Heart left ventricle (tissue), 16 donors: ENCODE measurements around the gene NCOA1. TPM values are rescaled to one million over a fixed set of nuclear protein-coding genes. Genes with fewer than 3 reads are reported as not detected.

Experiments used
- ATAC-seq, 4 donors: fragments of 200-7000 bp; cut with Tn5 transposase; one replicate each; pipeline ENCODE4 v1.9.1; 2020 to 2022; ENCODE audit warnings: moderate library complexity in 4 of 4, mild to moderate bottlenecking in 3 of 4, moderate number of reproducible peaks in 1 of 4
- DNase-seq, 5 donors: peaks; one replicate each; pipeline ENCODE4 v3.0.0-alpha.2; 2020
- H3K27ac ChIP-seq, 12 donors: fragments of 200-600 bp; sonication (generic) in 4 of 12; one replicate each; pipeline versions ENCODE4 v1.5.0 to v1.8.0; 2016 to 2022; ENCODE audit warnings: mild to moderate bottlenecking in 2 of 12
- H3K27me3 ChIP-seq, 9 donors: fragments of 200-600 bp; sonication (generic) in 2 of 9; one replicate each; pipeline versions ENCODE4 v1.5.1 to v1.8.0; 2016 to 2022; ENCODE audit warnings: mild to moderate bottlenecking in 3 of 9
- H3K36me3 ChIP-seq, 9 donors: fragments of 200-600 bp; sonication (generic) in 2 of 9; one replicate each; pipeline versions ENCODE4 v1.5.0 to v1.8.0; 2018 to 2022; ENCODE audit warnings: mild to moderate bottlenecking in 2 of 9
- H3K4me1 ChIP-seq, 12 donors: fragments of 200-600 bp; sonication (generic) in 4 of 12; one replicate each; pipeline versions ENCODE4 v1.5.0 to v1.8.0; 2016 to 2022; ENCODE audit warnings: mild to moderate bottlenecking in 3 of 12
- H3K4me3 ChIP-seq, 12 donors: fragments of 200-600 bp; sonication (generic) in 4 of 12; one replicate each; pipeline versions ENCODE4 v1.5.0 to v1.8.0; 2017 to 2022; ENCODE audit warnings: mild to moderate bottlenecking in 9 of 12, moderate library complexity in 4 of 12
- H3K9me3 ChIP-seq, 12 donors: fragments of 200-600 bp; sonication (generic) in 4 of 12; one replicate each; pipeline versions ENCODE4 v1.5.0 to v1.8.0; 2016 to 2022; ENCODE audit warnings: mild to moderate bottlenecking in 1 of 12
- CTCF ChIP-seq, 12 donors: fragments of 200-600 bp; sonication (generic) in 4 of 12; IDR thresholded peaks; one replicate each; pipeline versions ENCODE4 v1.5.0 to v1.8.0; 2018 to 2022; ENCODE audit warnings: antibody characterized with exemption in 12 of 12, mild to moderate bottlenecking in 5 of 12
- POLR2A ChIP-seq, 2 donors: fragments of 450-650 bp; IDR thresholded peaks; one replicate each; pipeline ENCODE4 v1.6.1; 2017; ENCODE audit warnings: antibody characterized with exemption in 2 of 2, mild to moderate bottlenecking in 2 of 2, moderate library complexity in 2 of 2
- WGBS, 4 donors: extraction: QIAGEN DNeasy Blood & Tissue Kit in 2 of 4; methylation state at CpG; one replicate each; pipeline versions ENCODE4 v1.1.5 to v1.1.7; 2013 to 2018; 5-methylcytosine and 5-hydroxymethylcytosine counted together
- intact Hi-C, 10 donors: fragments of 100-400 bp; cut with DNase I; formaldehyde crosslinking; loops; one replicate each; pipeline versions ENCODE4 v1.11.1 to v1.14.2; 2022
- polyA plus RNA-seq, 2 donors: library from polyadenylated mRNA; stranded (reverse); fragments of 200-250 nt; gene quantifications; one replicate each; pipeline ENCODE4 v1.2.3, GENCODE V29; 2013
- total RNA-seq, 9 donors: library from RNA; depleted of rRNA in 2 of 9; stranded (reverse); fragments of >200 nt in 2 of 9; fragmentation: NEBNext Ultra II Directional in 3 of 9; extraction: Animal tissue kit (Norgen Biotek cat#: 25700) in 3 of 9; gene quantifications; one replicate each; pipeline versions ENCODE4 v1.1.0 to v1.2.4, GENCODE V29; 2016 to 2023
- donor health status: ischemic (EF 13 %, LVEDD 7.1; RV severe dilation, severe dysfunction).
- donor health status: healthy with polysubstance abuse.
- donor health status: DM: no; HTN: yes; CAD: no.
- donor health status: DM: no; HTN: no; CAD: no.
- donor health status: ischemic (EF 25% LVEDD 6.9; RV normal size, moderate dysfunction).
- donor health status: ischemic (EF 25% LVEDD 5.7; RV mildly dilated, moderate dysfunction).
- donor health status: healthy.
- donor health status: DM: yes; HTN: yes; CAD: no.
- donor health status: ischemic (EF 35%, LVEDD 5.7; RV mildly dilated, moderate dysfunction).
- donor health status: nonischemic (EF 11% LVEDD 7.7; RV severe dilation, severe dysfunction).
- donor health status: DM: yes; HTN: yes; CAD: no.
- donor health status: PGD.
- donor health status: ischemic (EF 29% LVEDD 5.4; RV normal size, mild dysfunction).
- donor health status: nonischemic (EF 23%, LVEDD 6.1; RV moderate dilation, normal function).

Gene NCOA1
- total and polyA plus RNA-seq, 11 donors, result 8.5 to 42.3 (median 32.4) TPM

- DNase-seq (no peak), ATAC-seq (peak in 2 of 4 donors; percentile 36 to 41)
- TF ChIP-seq CTCF (IDR thresholded peaks at IDR 0.05) (no peak), POLR2A (IDR thresholded peaks at IDR 0.05) (no peak)
- Histone ChIP-seq H3K9me3 (no peaks in the 10 kb centered on the region), H3K27me3 (no peaks in the 10 kb centered on the region), H3K4me1 (peaks cover 0 to 63% (median 22%) of the 10 kb centered on the region in 12 donors), H3K27ac (no peak overlapping the region), H3K4me3 (no peak overlapping the region), H3K36me3 (no peaks in the 10 kb centered on the region)
- 65 to 70% (median 69%) methylated on average over 2 of the region's 2 CpGs for WGBS, 4 donors
- intact Hi-C loops, result no loop called here
These were observed 129.9 kb downstream of the NCOA1 start for GRCh38 chr2:24620936-24621335.

GRCh38 chr2:24621779-24622538 is 130.9 kb downstream of the NCOA1 start:
- Histone ChIP-seq H3K27me3 (no peaks in the 10 kb centered on the region), H3K36me3 (no peaks in the 10 kb centered on the region), H3K27ac (no peak overlapping the region), H3K4me3 (no peak overlapping the region), H3K9me3 (no peaks in the 10 kb centered on the region), H3K4me1 (peaks cover 0 to 58% (median 17%) of the 10 kb centered on the region in 12 donors)
- intact Hi-C loops, result no loop called here
- DNase-seq (no peak), ATAC-seq (no peak)
- 61 to 90% (median 73%) methylated on average over 3 of the region's 3 CpGs for WGBS, 4 donors
- no peak for TF ChIP-seq POLR2A (IDR thresholded peaks at IDR 0.05)
- no peak for TF ChIP-seq CTCF (IDR thresholded peaks at IDR 0.05)

GRCh38 chr2:24623535-24623934 is 132.5 kb downstream of the NCOA1 start:
- Histone ChIP-seq H3K4me3 (no peak overlapping the region), H3K9me3 (no peaks in the 10 kb centered on the region), H3K27me3 (no peaks in the 10 kb centered on the region), H3K36me3 (no peaks in the 10 kb centered on the region), H3K4me1 (peaks cover 0 to 42% (median 4%) of the 10 kb centered on the region in 12 donors), H3K27ac (no peak overlapping the region)
- 89 to 98% (median 97%) methylated on average over 4 of the region's 4 CpGs for WGBS, 4 donors
- TF ChIP-seq CTCF (IDR thresholded peaks at IDR 0.05), result no peak
- no peak for TF ChIP-seq POLR2A (IDR thresholded peaks at IDR 0.05)
- DNase-seq (no peak), ATAC-seq (no peak)
- intact Hi-C loops, result no loop called here

- ATAC-seq (no peak), DNase-seq (no peak)
- TF ChIP-seq CTCF (IDR thresholded peaks at IDR 0.05) (no peak), POLR2A (IDR thresholded peaks at IDR 0.05) (no peak)
- intact Hi-C loops, result no loop called here
- Histone ChIP-seq H3K9me3 (no peaks in the 10 kb centered on the region), H3K4me1 (peaks cover 0 to 40% (median 5%) of the 10 kb centered on the region in 12 donors), H3K27me3 (no peaks in the 10 kb centered on the region), H3K36me3 (no peaks in the 10 kb centered on the region), H3K4me3 (no peak overlapping the region), H3K27ac (no peak overlapping the region)
- WGBS, 4 donors, result 85 to 96% (median 89%) methylated on average over 1 of the region's 1 CpG
These were observed 134.7 kb downstream of the NCOA1 start for GRCh38 chr2:24625728-24626127.
